Fibroblast of pulmonary artery (primary cell): ENCODE data around the gene GOSR1.
A peak's percentile ranks its signal among the peaks of the same experiment; 100 is the strongest.
"Not testable (repeated sequence)": the region's sequence is repeated elsewhere in the genome, so short reads cannot be mapped to it uniquely, and the experiment has no call there.

Experiments
- DNase-seq: peaks from one replicate; pipeline ENCODE4 v3.0.0-alpha.2; 2010; ENCODE audit warnings: low read depth
- H3K4me3 ChIP-seq: replicated peaks from 2 replicates; pipeline ENCODE4 v1.5.1; 2011; ENCODE audit warnings: low read depth, mild to moderate bottlenecking, control low read depth, low read length, moderate library complexity
- CTCF ChIP-seq: IDR thresholded peaks from 2 replicates; pipeline ENCODE4 v1.5.1; 2011; ENCODE audit warnings: mild to moderate bottlenecking, control low read depth, low read length, inconsistent platforms; ENCODE audit errors: missing control alignments

GOSR1 gene

GRCh38 chr17:30519707-30520106 is 42.5 kb downstream of the GOSR1 start:
- no peak overlapping the region for H3K4me3 ChIP-seq
- TF ChIP-seq CTCF = no peak
- DNase-seq = peak; percentile 94

- no peak for TF ChIP-seq CTCF
- DNase-seq = peak; percentile 54
- H3K4me3 ChIP-seq = no peak overlapping the region
These were observed 43.2 kb downstream of the GOSR1 start for GRCh38 chr17:30520436-30520835.

GRCh38 chr17:30520882-30521281 is 43.7 kb downstream of the GOSR1 start:
- no peak for DNase-seq
- TF ChIP-seq CTCF = no peak
- no peak overlapping the region for H3K4me3 ChIP-seq

- H3K4me3 ChIP-seq = no peak overlapping the region
- no peak for TF ChIP-seq CTCF
- no peak for DNase-seq
These were observed 44.6 kb downstream of the GOSR1 start for GRCh38 chr17:30521766-30522165.

- not testable (repeated sequence) for DNase-seq, H3K4me3 ChIP-seq
These were observed 46.0 kb downstream of the GOSR1 start for GRCh38 chr17:30523236-30523635.

GRCh38 chr17:30524847-30525246 is 47.6 kb downstream of the GOSR1 start:
- TF ChIP-seq CTCF = no peak
- DNase-seq = no peak
- no peak overlapping the region for H3K4me3 ChIP-seq

GRCh38 chr17:30526401-30526800 is 49.2 kb downstream of the GOSR1 start:
- DNase-seq = no peak
- no peak for TF ChIP-seq CTCF
- no peak overlapping the region for H3K4me3 ChIP-seq

- not testable (repeated sequence) for H3K4me3 ChIP-seq, DNase-seq
These were observed 51.5 kb downstream of the GOSR1 start for GRCh38 chr17:30528701-30529100.
